ENCODE measurements around the gene ANKHD1. TPM values are rescaled to one million over a fixed set of nuclear protein-coding genes. Genes with fewer than 3 reads are reported as not detected.
"Not testable (repeated sequence)": the region's sequence is repeated elsewhere in the genome, so short reads cannot be mapped to it uniquely, and the experiment has no call there.

The ANKHD1 gene
- total RNA-seq, 4 donors from 2014 or later = 106 to 200 (median 161) TPM

DNA sequence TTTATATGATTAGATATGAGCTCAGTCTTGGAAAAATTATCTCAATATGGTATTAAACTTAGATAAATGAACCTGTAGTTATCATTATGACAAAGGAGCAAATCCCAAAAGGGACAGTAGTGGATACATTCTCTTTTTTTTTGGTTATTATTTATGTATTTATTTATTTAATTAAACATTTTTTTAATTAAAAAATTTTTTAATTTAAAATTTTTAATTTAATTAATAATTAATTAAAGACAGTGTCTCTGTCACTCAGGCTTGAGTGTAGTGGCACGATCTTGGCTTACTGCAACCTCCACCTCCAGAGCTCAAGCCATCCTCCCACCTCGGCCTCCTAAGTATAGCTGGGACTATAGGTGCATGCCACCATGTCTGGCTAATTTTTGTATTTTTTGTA is 15.6 kb downstream of the ANKHD1 start:
- no peaks in the 10 kb centered on the region for H3K36me3 ChIP-seq
- H3K4me3 ChIP-seq = no peak overlapping the region
- no peaks in the 10 kb centered on the region for H3K9me3 ChIP-seq
- H3K27ac ChIP-seq = no peak overlapping the region
- TF ChIP-seq POLR2A (IDR thresholded peaks at IDR 0.05) = no peak
- TF ChIP-seq, protein P1, sequence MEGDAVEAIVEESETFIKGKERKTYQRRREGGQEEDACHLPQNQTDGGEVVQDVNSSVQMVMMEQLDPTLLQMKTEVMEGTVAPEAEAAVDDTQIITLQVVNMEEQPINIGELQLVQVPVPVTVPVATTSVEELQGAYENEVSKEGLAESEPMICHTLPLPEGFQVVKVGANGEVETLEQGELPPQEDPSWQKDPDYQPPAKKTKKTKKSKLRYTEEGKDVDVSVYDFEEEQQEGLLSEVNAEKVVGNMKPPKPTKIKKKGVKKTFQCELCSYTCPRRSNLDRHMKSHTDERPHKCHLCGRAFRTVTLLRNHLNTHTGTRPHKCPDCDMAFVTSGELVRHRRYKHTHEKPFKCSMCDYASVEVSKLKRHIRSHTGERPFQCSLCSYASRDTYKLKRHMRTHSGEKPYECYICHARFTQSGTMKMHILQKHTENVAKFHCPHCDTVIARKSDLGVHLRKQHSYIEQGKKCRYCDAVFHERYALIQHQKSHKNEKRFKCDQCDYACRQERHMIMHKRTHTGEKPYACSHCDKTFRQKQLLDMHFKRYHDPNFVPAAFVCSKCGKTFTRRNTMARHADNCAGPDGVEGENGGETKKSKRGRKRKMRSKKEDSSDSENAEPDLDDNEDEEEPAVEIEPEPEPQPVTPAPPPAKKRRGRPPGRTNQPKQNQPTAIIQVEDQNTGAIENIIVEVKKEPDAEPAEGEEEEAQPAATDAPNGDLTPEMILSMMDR (IDR thresholded peaks at IDR 0.05) = no peak
- intact Hi-C loops (cut with DNase I; ENCODE audit: low total_unique reads) = no loop called here
- no peak for DNase-seq
- peaks cover 0 to 4% of the 10 kb centered on the region in 2 donors for H3K4me1 ChIP-seq
- H3K27me3 ChIP-seq = no peaks in the 10 kb centered on the region

DNA sequence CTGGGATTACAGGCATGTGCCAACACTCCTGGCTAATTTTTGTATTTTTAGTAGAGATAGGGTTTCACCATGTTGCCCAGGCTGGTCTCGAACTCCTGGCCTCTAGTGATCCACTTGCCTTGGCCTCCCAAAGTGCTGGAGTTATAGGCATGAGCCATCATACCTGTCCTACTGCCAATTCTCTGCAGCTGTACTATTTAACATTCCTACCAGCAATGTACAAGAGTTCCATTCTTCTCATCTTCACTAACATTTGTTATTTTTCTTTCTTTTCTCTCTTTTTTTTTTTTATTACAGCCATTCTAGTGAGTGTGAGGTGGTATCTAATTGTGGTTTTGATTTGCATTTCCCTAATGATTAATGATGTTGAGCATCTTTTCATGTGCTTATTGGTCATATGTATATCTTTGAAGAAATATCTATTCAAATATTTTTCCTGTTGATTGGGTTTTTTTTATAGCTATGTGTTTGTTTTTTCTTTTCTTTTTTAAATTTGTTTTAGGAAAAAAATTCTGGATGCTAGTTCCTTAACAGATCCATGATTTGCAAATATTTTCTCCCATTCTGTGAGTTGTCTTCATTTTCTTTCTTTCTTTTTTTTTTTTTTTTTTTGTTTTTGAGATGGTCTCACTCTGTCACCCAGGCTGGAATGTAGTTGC is 17.4 kb downstream of the ANKHD1 start:
- Histone ChIP-seq H3K36me3 (no peaks in the 10 kb centered on the region), H3K4me3 (no peak overlapping the region), H3K27me3 (no peaks in the 10 kb centered on the region), H3K27ac (no peak overlapping the region), H3K4me1 (peaks cover 0 to 9% of the 10 kb centered on the region in 2 donors), H3K9me3 (no peaks in the 10 kb centered on the region)
- TF ChIP-seq POLR2A (IDR thresholded peaks at IDR 0.05) = no peak
- TF ChIP-seq, protein P1 (IDR thresholded peaks at IDR 0.05) = no peak
- DNase-seq = no peak
- intact Hi-C loops (cut with DNase I; ENCODE audit: low total_unique reads) = no loop called here

DNA sequence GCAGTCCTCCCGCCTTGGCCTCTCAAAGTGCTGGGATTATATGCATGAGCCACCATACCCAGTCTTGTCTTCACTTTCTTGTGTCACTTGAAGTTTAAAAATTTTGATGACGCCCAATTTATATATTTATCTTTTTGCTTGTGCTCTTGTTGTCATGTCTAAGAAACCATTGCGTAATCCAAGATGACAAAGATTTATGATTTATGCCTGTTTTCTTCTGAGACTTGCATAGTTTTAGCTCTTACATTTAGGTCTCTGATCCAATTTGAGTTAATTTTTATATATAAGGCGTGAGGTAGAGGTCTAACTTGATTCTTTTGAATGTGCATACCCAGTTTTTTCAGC is 18.6 kb downstream of the ANKHD1 start:
- Histone ChIP-seq H3K4me1 (peaks cover 0 to 9% of the 10 kb centered on the region in 2 donors), H3K36me3 (no peaks in the 10 kb centered on the region), H3K27me3 (no peaks in the 10 kb centered on the region), H3K4me3 (no peak overlapping the region), H3K27ac (no peak overlapping the region), H3K9me3 (no peaks in the 10 kb centered on the region)
- intact Hi-C loops (cut with DNase I; ENCODE audit: low total_unique reads) = no loop called here
- DNase-seq = no peak
- no peak for TF ChIP-seq POLR2A (IDR thresholded peaks at IDR 0.05)
- TF ChIP-seq, protein P1 (IDR thresholded peaks at IDR 0.05) = no peak

DNA sequence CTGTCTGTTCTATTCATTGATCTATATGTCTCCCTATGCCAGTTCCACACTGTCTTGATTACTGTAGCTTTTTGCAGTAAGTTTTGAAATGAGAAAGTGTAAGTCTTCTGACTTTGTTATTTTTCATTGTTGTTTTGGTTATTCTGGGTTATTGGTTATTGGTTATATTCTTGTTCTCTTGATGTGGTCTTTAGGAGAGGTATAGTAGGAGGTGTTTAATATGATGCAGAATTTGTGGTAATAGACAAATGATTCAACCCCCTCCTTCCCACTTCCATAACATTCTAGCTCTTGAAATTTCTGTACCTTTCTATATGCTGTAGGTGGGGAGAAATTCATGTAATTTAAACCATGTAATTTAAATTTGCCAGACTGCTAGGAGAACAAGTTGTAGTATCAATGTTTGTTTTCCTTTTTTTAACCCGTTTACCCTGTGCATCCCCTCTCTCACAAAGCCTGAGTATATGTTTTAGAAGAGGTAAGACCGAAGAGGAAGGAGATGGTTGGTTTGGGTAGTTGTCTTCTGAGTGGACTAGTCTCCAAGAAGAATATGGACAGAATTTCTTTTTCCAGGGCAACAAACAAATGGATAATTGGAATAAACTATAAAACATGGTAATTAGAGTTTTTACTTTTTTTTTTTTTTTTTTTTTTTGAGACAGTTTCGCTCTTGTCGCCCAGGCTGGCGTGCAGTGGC is 19.2 kb downstream of the ANKHD1 start:
- Histone ChIP-seq H3K36me3 (no peaks in the 10 kb centered on the region), H3K27me3 (no peaks in the 10 kb centered on the region), H3K27ac (no peak overlapping the region), H3K4me1 (peaks cover 1 to 9% of the 10 kb centered on the region in 2 donors), H3K9me3 (no peaks in the 10 kb centered on the region), H3K4me3 (no peak overlapping the region)
- TF ChIP-seq POLR2A (IDR thresholded peaks at IDR 0.05) = no peak
- TF ChIP-seq, protein P1 (IDR thresholded peaks at IDR 0.05) = no peak
- intact Hi-C loops (cut with DNase I; ENCODE audit: low total_unique reads) = no loop called here
- no peak for DNase-seq

DNA sequence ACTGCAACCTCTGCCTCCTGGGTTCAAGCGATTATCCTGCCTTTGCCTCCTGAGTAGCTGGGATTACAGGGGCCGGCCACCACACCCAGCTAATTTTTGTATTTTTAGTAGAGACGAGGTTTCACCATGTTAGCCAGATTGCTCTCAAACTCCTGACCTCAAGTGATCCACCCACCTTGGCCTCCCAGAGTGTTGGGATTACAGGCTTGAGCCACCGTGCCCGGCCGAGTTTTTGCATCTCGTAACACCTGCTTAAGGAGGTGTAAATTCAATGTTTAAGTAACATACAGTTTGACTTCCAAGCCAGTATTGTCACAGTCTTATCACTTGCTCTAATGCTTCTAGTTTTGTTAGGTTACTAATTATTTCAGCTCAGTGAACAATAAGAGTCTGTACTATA is 19.7 kb downstream of the ANKHD1 start:
- DNase-seq; intact Hi-C loops (cut with DNase I; ENCODE audit: low total_unique reads); H3K4me1 ChIP-seq; H3K27me3 ChIP-seq; H3K4me3 ChIP-seq; H3K9me3 ChIP-seq; H3K27ac ChIP-seq; H3K36me3 ChIP-seq: not testable (repeated sequence)

Measured in uterus (tissue), 4 donors.